ENCODE measurements around the gene REEP6. TPM values are rescaled to one million over a fixed set of nuclear protein-coding genes. Genes with fewer than 3 reads are reported as not detected.

The REEP6 gene
- total and polyA plus RNA-seq, 2 donors (not counting 3 experiments of a cell fraction or from before 2014, with no cell fraction given), result 1.3 to 1.5 TPM

DNA sequence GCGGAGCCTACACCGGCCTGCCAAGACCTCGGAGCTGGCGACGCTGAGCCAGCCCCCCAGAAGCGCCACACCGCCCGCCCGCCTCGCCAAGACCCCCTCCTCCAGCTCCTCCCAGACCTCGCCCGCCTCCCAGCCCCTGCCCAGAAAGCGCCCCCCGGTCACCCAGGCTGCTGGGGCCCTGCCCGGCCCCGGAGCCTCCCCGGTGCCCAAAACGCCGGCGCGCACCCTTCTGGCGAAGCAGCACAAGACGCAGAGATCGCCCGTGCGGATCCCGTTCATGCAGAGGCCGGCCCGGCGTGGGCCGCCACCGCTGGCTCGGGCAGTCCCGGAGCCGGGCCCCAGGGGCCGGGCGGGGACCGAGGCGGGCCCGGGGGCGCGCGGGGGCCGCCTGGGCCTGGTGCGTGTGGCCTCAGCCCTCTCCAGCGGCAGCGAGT, 22.1 kb upstream of the REEP6 start:
- Histone ChIP-seq H3K27ac (ENCODE audit: insufficient read depth, low read depth, low read length) (no peak overlapping the region), H3K79me2 (ENCODE audit: control insufficient read depth, insufficient read depth, low read length) (no peaks in the 10 kb centered on the region), H3K4me3 (replicated peaks in 1 of 3; ENCODE audit: insufficient read depth in 1 of 3, low read depth in 1 of 3, low read length in 3 of 3) (no peak overlapping the region), H3K27me3 (ENCODE audit: control insufficient read depth in 2 of 2, insufficient read depth in 2 of 2, low read length in 2 of 2) (peaks cover 44 to 83% of the 10 kb centered on the region in 2 experiments), H2AFZ (ENCODE audit: low read depth, low read length) (no peak overlapping the region), H3K9me3 (replicated peaks; ENCODE audit: control insufficient read depth, insufficient read depth, low read length) (no peaks in the 10 kb centered on the region), H3K36me3 (ENCODE audit: control insufficient read depth in 2 of 2, extremely low read depth in 1 of 2, insufficient read depth in 2 of 2, low read length in 2 of 2) (no peaks in the 10 kb centered on the region), H4K20me1 (replicated peaks; ENCODE audit: control insufficient read depth, extremely low read depth, insufficient read depth, low read length) (no peaks in the 10 kb centered on the region), H3K9ac (replicated peaks; ENCODE audit: extremely low read depth, insufficient read depth, low read length) (no peak overlapping the region), H3K4me2 (ENCODE audit: insufficient read depth, low read length) (no peak overlapping the region), H3K4me1 (ENCODE audit: control insufficient read depth, extremely low read depth, insufficient read depth, low read length) (peaks cover 5% of the 10 kb centered on the region), H3K9me1 (replicated peaks; ENCODE audit: control insufficient read depth, extremely low read depth, insufficient read depth, low read length) (no peaks in the 10 kb centered on the region)
- TF ChIP-seq, protein P1, sequence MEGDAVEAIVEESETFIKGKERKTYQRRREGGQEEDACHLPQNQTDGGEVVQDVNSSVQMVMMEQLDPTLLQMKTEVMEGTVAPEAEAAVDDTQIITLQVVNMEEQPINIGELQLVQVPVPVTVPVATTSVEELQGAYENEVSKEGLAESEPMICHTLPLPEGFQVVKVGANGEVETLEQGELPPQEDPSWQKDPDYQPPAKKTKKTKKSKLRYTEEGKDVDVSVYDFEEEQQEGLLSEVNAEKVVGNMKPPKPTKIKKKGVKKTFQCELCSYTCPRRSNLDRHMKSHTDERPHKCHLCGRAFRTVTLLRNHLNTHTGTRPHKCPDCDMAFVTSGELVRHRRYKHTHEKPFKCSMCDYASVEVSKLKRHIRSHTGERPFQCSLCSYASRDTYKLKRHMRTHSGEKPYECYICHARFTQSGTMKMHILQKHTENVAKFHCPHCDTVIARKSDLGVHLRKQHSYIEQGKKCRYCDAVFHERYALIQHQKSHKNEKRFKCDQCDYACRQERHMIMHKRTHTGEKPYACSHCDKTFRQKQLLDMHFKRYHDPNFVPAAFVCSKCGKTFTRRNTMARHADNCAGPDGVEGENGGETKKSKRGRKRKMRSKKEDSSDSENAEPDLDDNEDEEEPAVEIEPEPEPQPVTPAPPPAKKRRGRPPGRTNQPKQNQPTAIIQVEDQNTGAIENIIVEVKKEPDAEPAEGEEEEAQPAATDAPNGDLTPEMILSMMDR (IDR thresholded peaks at IDR 0.05; ENCODE audit: extremely low read depth in 1 of 2, insufficient read depth in 1 of 2, low read depth in 1 of 2, low read length in 2 of 2), result peak in 1 of 2 donors; percentile 13
- TF ChIP-seq FOS (IDR thresholded peaks at IDR 0.05; ENCODE audit: borderline replicate concordance, insufficient read depth, low read length), result no peak
- no peak for DNase-seq (ENCODE audit: low read depth, low spot score)
- intact Hi-C loops (cut with micrococcal nuclease) (no loop called here), dilution Hi-C loops (cut with MboI; ENCODE audit: extremely low pct_ligation_motif_present, low sequenced_read_pairs) (no loop called here)
- no TSS peak for BruUV-seq (replicated peaks)
- POLR2A ChIA-PET, result no interaction called here
- CTCF ChIA-PET, result interaction anchor here (3.6 kb wide), 1 partner anchor 24 kb away, joined by 11 read pairs; no protein-coding TSS in a partner anchor
- FAIRE-seq, result no peak

DNA sequence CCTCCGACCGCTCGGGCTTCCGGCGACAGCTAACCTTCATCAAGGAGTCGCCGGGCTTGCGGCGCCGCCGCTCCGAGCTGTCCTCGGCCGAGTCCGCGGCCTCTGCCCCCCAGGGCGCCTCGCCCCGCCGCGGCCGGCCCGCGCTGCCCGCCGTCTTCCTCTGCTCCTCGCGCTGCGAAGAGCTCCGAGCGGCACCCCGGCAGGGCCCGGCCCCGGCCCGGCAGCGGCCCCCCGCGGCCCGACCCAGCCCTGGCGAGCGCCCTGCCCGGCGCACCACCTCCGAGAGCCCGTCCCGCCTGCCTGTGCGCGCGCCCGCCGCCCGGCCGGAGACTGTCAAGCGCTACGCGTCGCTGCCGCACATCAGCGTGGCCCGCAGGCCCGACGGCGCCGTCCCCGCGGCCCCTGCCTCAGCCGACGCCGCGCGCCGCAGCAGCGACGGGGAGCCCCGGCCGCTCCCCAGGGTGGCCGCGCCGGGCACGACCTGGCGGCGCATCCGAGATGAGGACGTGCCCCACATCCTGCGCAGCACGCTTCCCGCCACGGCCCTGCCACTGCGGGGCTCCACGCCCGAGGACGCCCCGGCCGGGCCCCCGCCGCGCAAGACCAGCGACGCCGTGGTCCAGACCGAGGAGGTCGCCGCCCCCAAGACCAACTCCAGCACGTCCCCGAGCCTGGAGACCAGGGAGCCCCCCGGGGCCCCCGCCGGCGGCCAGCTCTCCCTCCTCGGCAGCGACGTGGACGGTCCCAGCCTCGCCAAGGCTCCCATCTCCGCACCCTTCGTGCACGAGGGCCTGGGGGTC, 21.5 kb upstream of the REEP6 start:
- H3K4me1 ChIP-seq (ENCODE audit: control insufficient read depth, extremely low read depth, insufficient read depth, low read length), result peaks cover 5% of the 10 kb centered on the region
- no peak overlapping the region for H3K4me3 ChIP-seq (replicated peaks in 1 of 3; ENCODE audit: insufficient read depth in 1 of 3, low read depth in 1 of 3, low read length in 3 of 3)
- FAIRE-seq (no peak), DNase-seq (ENCODE audit: low read depth, low spot score) (no peak)
- H3K4me2 ChIP-seq (ENCODE audit: insufficient read depth, low read length), result no peak overlapping the region
- no peaks in the 10 kb centered on the region for H3K36me3 ChIP-seq (ENCODE audit: control insufficient read depth in 2 of 2, extremely low read depth in 1 of 2, insufficient read depth in 2 of 2, low read length in 2 of 2)
- no peak for TF ChIP-seq GATA2 (IDR thresholded peaks at IDR 0.05; ENCODE audit: insufficient read depth, insufficient read length, low read depth, low read length)
- TF ChIP-seq POLR2AphosphoS5 (IDR thresholded peaks at IDR 0.05; ENCODE audit: insufficient read depth, low read depth, low read length), result no peak
- no peak for TF ChIP-seq FOS (IDR thresholded peaks at IDR 0.05; ENCODE audit: borderline replicate concordance, insufficient read depth, low read length)
- TF ChIP-seq, protein P2, sequence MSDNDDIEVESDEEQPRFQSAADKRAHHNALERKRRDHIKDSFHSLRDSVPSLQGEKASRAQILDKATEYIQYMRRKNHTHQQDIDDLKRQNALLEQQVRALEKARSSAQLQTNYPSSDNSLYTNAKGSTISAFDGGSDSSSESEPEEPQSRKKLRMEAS (IDR thresholded peaks at IDR 0.05; ENCODE audit: insufficient read depth, insufficient read length), result no peak
- no peak for TF ChIP-seq POLR2A (IDR thresholded peaks at IDR 0.05; ENCODE audit: low read depth, low read length)
- TF ChIP-seq, protein P1 (IDR thresholded peaks at IDR 0.05; ENCODE audit: extremely low read depth in 1 of 2, insufficient read depth in 1 of 2, low read depth in 1 of 2, low read length in 2 of 2), result no peak
- TF ChIP-seq EZH2 (IDR thresholded peaks at IDR 0.05; ENCODE audit: borderline replicate concordance, low read depth, low read length, severe bottlenecking), result no peak
- TF ChIP-seq JUN (IDR thresholded peaks at IDR 0.05; ENCODE audit: borderline replicate concordance, insufficient read depth, insufficient read length, low read depth), result no peak
- H3K27ac ChIP-seq (ENCODE audit: insufficient read depth, low read depth, low read length), result no peak overlapping the region
- H3K9me3 ChIP-seq (replicated peaks; ENCODE audit: control insufficient read depth, insufficient read depth, low read length), result no peaks in the 10 kb centered on the region
- ChIA-PET POLR2A (no interaction called here), CTCF (interaction anchor here (3.6 kb wide), 1 partner anchor 25 kb away, joined by 11 read pairs; no protein-coding TSS in a partner anchor)
- BruUV-seq (replicated peaks), result no TSS peak
- intact Hi-C loops (cut with micrococcal nuclease), result loop anchor here (2.0 kb wide), 1 partner anchor 21 kb away; the partner anchor contains the start of genes PCSK4 and REEP6
- H3K9ac ChIP-seq (replicated peaks; ENCODE audit: extremely low read depth, insufficient read depth, low read length), result no peak overlapping the region
- dilution Hi-C loops (cut with MboI; ENCODE audit: extremely low pct_ligation_motif_present, low sequenced_read_pairs), result no loop called here
- H3K27me3 ChIP-seq (ENCODE audit: control insufficient read depth in 2 of 2, insufficient read depth in 2 of 2, low read length in 2 of 2), result peaks cover 44 to 83% of the 10 kb centered on the region in 2 experiments
- H2AFZ ChIP-seq (ENCODE audit: low read depth, low read length), result no peak overlapping the region
- no peaks in the 10 kb centered on the region for H4K20me1 ChIP-seq (replicated peaks; ENCODE audit: control insufficient read depth, extremely low read depth, insufficient read depth, low read length)
- H3K79me2 ChIP-seq (ENCODE audit: control insufficient read depth, insufficient read depth, low read length), result no peaks in the 10 kb centered on the region
- H3K9me1 ChIP-seq (replicated peaks; ENCODE audit: control insufficient read depth, extremely low read depth, insufficient read depth, low read length), result no peaks in the 10 kb centered on the region
